Measurements from ENCODE around the gene KDM7A. TPM values are rescaled to one million over a fixed set of nuclear protein-coding genes. Genes with fewer than 3 reads are reported as not detected.
A peak's percentile ranks its signal among the peaks of the same experiment; 100 is the strongest.

The KDM7A gene, protein sequence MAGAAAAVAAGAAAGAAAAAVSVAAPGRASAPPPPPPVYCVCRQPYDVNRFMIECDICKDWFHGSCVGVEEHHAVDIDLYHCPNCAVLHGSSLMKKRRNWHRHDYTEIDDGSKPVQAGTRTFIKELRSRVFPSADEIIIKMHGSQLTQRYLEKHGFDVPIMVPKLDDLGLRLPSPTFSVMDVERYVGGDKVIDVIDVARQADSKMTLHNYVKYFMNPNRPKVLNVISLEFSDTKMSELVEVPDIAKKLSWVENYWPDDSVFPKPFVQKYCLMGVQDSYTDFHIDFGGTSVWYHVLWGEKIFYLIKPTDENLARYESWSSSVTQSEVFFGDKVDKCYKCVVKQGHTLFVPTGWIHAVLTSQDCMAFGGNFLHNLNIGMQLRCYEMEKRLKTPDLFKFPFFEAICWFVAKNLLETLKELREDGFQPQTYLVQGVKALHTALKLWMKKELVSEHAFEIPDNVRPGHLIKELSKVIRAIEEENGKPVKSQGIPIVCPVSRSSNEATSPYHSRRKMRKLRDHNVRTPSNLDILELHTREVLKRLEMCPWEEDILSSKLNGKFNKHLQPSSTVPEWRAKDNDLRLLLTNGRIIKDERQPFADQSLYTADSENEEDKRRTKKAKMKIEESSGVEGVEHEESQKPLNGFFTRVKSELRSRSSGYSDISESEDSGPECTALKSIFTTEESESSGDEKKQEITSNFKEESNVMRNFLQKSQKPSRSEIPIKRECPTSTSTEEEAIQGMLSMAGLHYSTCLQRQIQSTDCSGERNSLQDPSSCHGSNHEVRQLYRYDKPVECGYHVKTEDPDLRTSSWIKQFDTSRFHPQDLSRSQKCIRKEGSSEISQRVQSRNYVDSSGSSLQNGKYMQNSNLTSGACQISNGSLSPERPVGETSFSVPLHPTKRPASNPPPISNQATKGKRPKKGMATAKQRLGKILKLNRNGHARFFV
- total RNA-seq = 10 to 100 TPM in 9 of 10 donors, 1 to 10 TPM in 1; 8.9 to 16.4 (median 12.4) TPM
- polyA plus RNA-seq = 1 to 10 TPM; 2.7 to 3.9 TPM
- long read RNA-seq, donor 1, full-length matches to known transcripts = 5 of 12 reads
- long read RNA-seq, donor 1, partial matches to known transcripts = 4 of 12 reads
- long read RNA-seq, donor 1, other reads (novel, unspliced or antisense) = 3 of 12 reads
- long read RNA-seq, donor 2, full-length matches to known transcripts = 1 of 4 reads
- long read RNA-seq, donor 2, partial matches to known transcripts = 2 of 4 reads
- long read RNA-seq, donor 2, other reads (novel, unspliced or antisense) = 1 of 4 reads
- long read RNA-seq, donor 3, partial matches to known transcripts = 3 of 8 reads
- long read RNA-seq, donor 3, other reads (novel, unspliced or antisense) = 5 of 8 reads

DNA sequence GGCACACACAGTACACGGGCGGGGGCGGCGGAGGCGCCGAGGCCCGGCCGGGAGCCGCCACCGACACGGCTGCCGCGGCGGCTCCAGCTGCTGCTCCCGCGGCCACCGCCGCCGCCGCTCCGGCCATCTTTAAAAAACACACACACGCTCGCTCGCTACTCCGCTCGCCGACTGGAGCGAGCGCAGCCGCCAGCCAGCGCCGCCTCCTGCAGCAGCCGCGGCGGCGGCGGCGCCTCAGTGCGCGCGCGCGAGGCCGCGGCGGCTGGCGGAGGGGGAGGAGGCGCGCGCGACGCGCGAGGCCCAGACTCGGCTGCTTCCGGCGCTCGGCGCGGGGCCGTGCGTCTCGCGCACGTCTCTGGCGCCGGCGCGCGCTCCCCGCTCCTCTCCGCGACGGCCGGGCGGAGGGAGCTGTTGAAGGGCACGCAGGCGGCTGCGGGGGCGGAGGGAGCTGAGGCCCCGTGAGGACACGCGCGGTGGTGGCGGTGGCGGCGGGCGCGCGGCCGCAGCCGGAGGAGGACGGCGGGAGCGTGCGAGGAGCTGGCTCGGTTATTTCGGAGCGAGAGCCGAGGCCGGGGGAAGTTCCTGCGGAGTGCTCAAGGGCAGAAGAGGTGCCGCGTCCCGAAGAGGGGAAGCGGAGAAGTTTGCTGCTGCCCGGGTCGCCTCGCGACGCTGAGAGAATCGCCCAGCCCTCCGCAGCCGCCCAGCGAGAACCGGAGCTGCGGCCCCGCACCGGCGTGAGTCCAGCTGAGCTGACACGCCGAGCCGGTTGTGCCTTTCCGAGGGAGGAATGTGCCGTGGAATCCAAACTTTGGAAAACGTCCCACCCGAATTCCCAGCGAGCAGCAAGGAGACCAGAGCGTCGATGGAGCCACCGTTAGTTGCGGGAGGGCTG lies at the start of gene KDM7A:
KDM7A (minus strand) TSS at position 173 of the 892 bp plus-strand sequence; CDS start at position 127, 46 bp downstream.
- H3K27ac ChIP-seq = peak within 1 kb of the TSS; percentile 94 to 100 (median 99)
- H3K27me3 ChIP-seq = peaks cover 0 to 17% (median 0%) of the 10 kb centered on the region in 7 donors
- TF ChIP-seq, protein P1, sequence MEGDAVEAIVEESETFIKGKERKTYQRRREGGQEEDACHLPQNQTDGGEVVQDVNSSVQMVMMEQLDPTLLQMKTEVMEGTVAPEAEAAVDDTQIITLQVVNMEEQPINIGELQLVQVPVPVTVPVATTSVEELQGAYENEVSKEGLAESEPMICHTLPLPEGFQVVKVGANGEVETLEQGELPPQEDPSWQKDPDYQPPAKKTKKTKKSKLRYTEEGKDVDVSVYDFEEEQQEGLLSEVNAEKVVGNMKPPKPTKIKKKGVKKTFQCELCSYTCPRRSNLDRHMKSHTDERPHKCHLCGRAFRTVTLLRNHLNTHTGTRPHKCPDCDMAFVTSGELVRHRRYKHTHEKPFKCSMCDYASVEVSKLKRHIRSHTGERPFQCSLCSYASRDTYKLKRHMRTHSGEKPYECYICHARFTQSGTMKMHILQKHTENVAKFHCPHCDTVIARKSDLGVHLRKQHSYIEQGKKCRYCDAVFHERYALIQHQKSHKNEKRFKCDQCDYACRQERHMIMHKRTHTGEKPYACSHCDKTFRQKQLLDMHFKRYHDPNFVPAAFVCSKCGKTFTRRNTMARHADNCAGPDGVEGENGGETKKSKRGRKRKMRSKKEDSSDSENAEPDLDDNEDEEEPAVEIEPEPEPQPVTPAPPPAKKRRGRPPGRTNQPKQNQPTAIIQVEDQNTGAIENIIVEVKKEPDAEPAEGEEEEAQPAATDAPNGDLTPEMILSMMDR (IDR thresholded peaks at IDR 0.05) = no peak
- H3K9me3 ChIP-seq = peaks cover 0 to 6% (median 0%) of the 10 kb centered on the region in 11 donors
- H3K4me1 ChIP-seq = peaks cover 0 to 43% (median 26%) of the 10 kb centered on the region in 9 donors
- H3K4me3 ChIP-seq = peak within 1 kb of the TSS; percentile 68 to 98 (median 92)
- no peaks in the 10 kb centered on the region for H3K36me3 ChIP-seq
- WGBS, 2 donors = 0% methylated on average over 93 to 132 of the region's 132 CpGs
- intact Hi-C loops (cut with DNase I) = loop anchor here in 8 of 10 donors (5.0 to 10.0 kb wide), 6 partner anchors 55 to 150 kb away; no protein-coding TSS in a partner anchor
- DNase-seq = peak; percentile 92 to 93
- ATAC-seq = peak; percentile 88 to 96 (median 90)

DNA sequence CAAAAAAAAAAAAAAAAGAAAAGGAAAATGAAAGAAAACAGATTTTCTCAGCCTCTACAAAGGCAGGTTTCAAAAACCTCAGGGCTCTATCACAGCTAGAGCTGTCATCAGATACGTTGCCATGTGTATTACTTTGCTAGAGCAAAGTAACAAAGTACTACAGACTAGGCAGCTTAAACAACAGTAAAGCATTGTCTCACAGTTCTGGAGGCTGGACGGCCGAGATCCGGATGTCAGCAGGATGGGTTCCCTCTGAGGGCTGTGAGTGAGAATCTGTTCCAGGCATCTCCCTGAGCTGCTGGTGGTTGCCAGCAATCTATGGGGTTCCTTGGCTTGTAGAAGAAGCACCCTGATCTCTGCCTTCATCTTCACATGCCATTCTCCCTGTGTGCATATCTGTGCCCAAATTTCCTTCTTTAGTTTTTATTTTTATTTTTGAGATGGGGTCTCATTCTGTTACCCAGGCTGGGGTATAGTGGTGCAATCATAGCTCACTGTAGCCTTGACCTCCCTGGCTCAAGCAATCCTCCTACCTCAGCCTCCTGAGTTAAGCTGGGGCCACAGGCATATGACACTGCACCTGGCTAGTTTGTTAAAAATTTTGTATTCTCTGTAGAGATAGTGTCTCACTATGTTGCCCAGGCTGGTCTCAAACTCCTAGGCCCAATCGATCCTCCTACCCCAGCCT lies 48.9 kb upstream of the KDM7A start:
- TF ChIP-seq, protein P1 (IDR thresholded peaks at IDR 0.05) = no peak
- intact Hi-C loops (cut with DNase I) = loop anchor here in 1 of 10 donors (5.0 kb wide), 1 partner anchor 43 kb away; no protein-coding TSS in a partner anchor
- Histone ChIP-seq H3K4me1 (peaks cover 0 to 18% (median 9%) of the 10 kb centered on the region in 9 donors), H3K27me3 (peaks cover 0 to 18% (median 3%) of the 10 kb centered on the region in 7 donors), H3K9me3 (no peaks in the 10 kb centered on the region), H3K27ac (no peak overlapping the region), H3K36me3 (no peaks in the 10 kb centered on the region), H3K4me3 (no peak overlapping the region)
- 62 to 71% methylated on average over 5 of the region's 5 CpGs for WGBS, 2 donors
- DNase-seq = no peak
- no peak for ATAC-seq

DNA sequence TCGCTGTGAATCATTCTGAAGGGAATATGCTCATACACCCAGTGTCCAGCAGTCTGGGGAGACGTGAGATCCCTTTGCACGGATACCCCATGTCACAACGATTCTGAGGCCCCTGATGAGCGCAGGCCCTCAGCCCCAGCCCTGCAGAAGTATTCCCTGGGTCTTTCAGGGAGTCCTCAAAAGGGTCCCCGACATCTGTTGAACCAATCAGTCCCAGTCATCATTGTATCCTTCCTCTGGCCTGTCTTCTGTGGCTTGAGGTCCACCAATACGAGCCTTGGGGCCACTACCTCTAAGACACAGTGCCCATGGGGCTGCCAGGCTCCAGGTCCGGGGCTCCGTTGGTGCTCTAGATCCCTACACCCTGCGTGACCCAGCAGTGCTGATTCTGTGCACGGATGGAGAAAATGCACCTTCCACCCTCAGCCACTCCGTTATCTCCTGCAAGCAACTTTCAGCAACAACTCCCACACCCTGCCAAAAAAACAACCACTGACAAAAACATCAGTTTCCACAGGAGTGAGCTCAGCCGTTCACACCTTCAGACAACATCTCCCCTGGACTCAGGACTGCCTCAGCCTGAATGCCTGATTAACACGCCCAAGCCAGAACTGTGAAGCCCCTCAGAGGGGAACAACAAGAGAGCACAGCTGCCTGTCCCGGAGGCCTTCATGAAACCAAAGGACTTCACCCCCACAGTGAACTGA lies 46.9 kb upstream of the KDM7A start:
- Histone ChIP-seq H3K4me3 (no peak overlapping the region), H3K4me1 (peaks cover 0 to 5% (median 0%) of the 10 kb centered on the region in 9 donors)
- 85 to 87% methylated on average over 15 of the region's 15 CpGs for WGBS, 2 donors

More for the DNA sequence above, 46.9 kb upstream of the KDM7A start:
- H3K36me3 ChIP-seq = no peaks in the 10 kb centered on the region
- peaks cover 0 to 7% (median 0%) of the 10 kb centered on the region in 7 donors for H3K27me3 ChIP-seq
- intact Hi-C loops (cut with DNase I) = no loop called here
- no peaks in the 10 kb centered on the region for H3K9me3 ChIP-seq
- H3K27ac ChIP-seq = peak overlapping the region in 1 of 10 donors; percentile 40
- DNase-seq = no peak
- no peak for ATAC-seq
- TF ChIP-seq, protein P1 (IDR thresholded peaks at IDR 0.05) = no peak

All from heart right ventricle (tissue), 16 donors.